Urinary bladder (tissue), 4 donors: ENCODE results near the gene KCNMA1. TPM values are rescaled to one million over a fixed set of nuclear protein-coding genes. Genes with fewer than 3 reads are reported as not detected.

ENCODE experiments used
- DNase-seq: peaks from one replicate; pipeline ENCODE4 v3.0.0-alpha.2; 2015; ENCODE audit errors: extremely low spot score
- H3K27ac ChIP-seq: one replicate; pipeline ENCODE4 v1.5.1; 2013; ENCODE audit warnings: low read depth, mild to moderate bottlenecking, moderate library complexity
- H3K36me3 ChIP-seq: one replicate; pipeline ENCODE4 v1.6.1; 2013; ENCODE audit warnings: mild to moderate bottlenecking, moderate library complexity; ENCODE audit not compliant: insufficient read depth
- H3K4me1 ChIP-seq: one replicate; pipeline ENCODE4 v1.6.1; 2013; ENCODE audit warnings: mild to moderate bottlenecking, moderate library complexity; ENCODE audit not compliant: insufficient read depth
- H3K4me3 ChIP-seq: one replicate; pipeline ENCODE4 v1.5.1; 2013; ENCODE audit warnings: low read depth, low read length
- WGBS: extraction: QIAGEN DNeasy Blood & Tissue Kit; methylation state at CpG from one replicate; pipeline ENCODE4 v1.1.7; 2013; 5-methylcytosine and 5-hydroxymethylcytosine counted together
- polyA plus RNA-seq: library from polyadenylated mRNA; stranded (reverse); fragments of 200-250 nt; gene quantifications from one replicate; pipeline ENCODE4 v1.2.3, GENCODE V29; 2013
- total RNA-seq: library from RNA; depleted of rRNA; stranded (reverse); fragments of >200 nt; gene quantifications from one replicate; pipeline ENCODE4 v1.2.3, GENCODE V29; 2014
- donor health status: healthy with polysubstance abuse.
- donor health status: healthy.

KCNMA1 gene
- total and polyA plus RNA-seq, 2 donors, result 105 to 107 TPM

DNA sequence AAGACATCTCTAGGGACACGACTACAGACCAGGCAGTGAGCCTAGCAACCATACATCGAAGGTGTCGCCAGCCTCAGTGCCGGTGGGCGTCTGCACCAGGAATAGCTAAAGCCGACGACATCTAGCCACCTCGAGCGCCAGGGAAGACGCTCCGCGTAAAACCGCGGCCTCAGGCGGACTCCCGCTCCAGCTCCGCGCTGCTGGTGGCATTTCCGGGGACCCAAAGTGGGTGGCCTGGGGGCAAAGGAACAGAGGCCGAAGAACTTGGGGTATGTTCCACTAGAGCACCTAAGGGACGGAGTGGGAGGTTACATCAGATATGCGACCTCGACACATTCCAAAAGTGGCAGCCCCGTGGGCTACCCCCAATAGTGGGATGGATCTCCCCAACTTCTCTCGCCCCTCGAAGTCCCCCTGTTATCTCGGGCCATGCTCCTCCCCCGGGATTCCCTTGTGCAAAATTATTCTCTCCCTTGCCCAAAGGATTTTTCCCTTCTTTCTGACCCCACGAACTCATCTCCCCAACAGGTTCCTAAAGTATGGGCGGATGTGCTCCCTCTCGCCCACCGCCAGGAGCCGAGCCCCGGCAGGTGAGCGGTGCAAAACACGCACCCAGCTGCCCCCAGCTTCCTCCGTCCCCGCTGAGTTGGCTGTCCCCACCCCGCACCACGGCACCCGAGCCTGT lies 1.2 kb downstream of the KCNMA1 start:
- H3K27ac ChIP-seq, result peak overlapping the region; percentile 18
- H3K4me1 ChIP-seq, result no peaks in the 10 kb centered on the region
- DNase-seq, result no peak
- peak overlapping the region; percentile 70 for H3K4me3 ChIP-seq
- WGBS, result 5% methylated on average over 41 of the region's 41 CpGs
- no peaks in the 10 kb centered on the region for H3K36me3 ChIP-seq

DNA sequence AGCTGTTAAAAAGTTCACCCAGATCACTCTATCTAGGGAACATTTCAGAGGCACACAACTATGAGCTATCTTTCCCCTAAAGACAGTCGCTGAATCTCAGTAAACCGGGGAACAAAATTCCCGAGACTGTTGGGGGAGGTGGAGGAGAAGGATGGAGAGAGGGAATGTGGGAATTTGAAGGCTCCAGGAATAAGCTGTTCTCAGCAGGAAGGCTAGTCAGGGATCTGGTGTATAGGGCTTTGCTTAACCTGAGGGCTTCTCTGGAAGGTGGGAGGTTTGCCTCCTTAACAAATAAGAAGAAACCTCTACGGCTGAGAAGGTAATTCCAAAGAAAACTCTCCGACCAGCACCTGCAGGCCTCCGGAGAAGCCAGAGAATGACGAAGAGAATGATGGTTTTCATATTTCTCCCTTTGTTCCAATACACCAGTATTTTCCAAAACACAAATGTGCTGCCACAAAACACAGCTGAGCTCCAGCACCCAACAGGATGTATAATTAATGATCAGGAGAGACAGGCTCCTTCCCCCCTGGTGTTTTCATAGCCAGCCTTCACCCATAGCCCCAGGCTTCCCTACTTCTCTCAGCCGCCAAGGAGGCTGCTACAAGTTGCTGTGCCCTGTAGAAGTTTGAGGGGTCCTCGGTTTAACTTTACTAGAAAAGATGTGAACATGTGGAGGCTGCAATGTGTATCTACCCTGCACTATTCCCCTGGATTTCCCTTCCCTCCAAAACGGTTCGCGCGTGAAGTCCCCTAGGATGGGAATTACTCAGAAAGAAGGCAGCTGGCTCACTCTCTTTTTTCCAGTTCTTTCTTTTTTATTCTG lies 2.0 kb downstream of the KCNMA1 start:
- peak overlapping the region; percentile 70 for H3K4me3 ChIP-seq
- no peaks in the 10 kb centered on the region for H3K4me1 ChIP-seq
- H3K27ac ChIP-seq, result no peak overlapping the region
- H3K36me3 ChIP-seq, result no peaks in the 10 kb centered on the region
- 32% methylated on average over 13 of the region's 13 CpGs for WGBS
- no peak for DNase-seq

DNA sequence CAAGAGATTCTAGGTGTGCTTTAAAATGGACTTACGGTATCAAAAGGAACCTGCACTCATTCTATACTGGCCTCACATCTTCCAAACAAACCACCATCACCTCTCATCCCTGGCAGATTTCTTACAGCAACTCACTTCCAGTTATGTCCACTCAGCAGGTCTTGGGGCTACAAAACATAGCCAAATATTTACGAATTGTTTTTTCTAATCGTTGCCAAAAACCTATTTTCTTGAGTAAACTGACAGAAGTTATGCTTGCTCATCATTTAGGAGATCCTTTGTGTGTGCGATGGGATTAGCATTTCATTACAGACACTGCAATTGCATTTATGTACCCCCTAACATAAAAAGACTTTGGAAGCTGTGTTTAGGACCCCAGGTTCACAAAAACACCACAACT lies 2.7 kb downstream of the KCNMA1 start:
- 49% methylated on average over 4 of the region's 4 CpGs for WGBS
- H3K4me1 ChIP-seq, result no peaks in the 10 kb centered on the region

DNA sequence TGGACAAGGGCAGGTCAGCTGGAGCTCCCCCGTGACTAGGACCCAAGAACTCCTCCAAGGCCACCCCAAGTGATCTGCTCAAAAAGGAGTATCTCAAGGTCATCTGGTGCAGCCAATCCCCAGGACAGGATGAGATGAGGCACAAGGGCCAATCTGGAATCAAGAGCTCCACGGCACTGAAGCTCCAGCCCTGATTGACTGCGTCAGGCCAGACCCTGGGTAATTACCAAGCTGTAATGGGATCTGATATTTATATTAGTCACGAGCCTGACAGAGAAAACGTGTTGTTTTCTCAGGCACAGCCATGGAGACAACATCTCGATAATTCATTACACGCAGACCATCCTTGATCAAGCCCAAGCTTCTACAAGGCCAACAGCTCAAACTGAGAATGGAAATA lies 4.2 kb downstream of the KCNMA1 start:
- no peak for DNase-seq
- Histone ChIP-seq H3K36me3 (no peaks in the 10 kb centered on the region), H3K27ac (no peak overlapping the region), H3K4me3 (no peak overlapping the region), H3K4me1 (no peaks in the 10 kb centered on the region)
- WGBS, result 85% methylated on average over 7 of the region's 7 CpGs

More for the DNA sequence above, 2.7 kb downstream of the KCNMA1 start:
- H3K36me3 ChIP-seq, result no peaks in the 10 kb centered on the region
- no peak overlapping the region for H3K27ac ChIP-seq
- no peak for DNase-seq
- no peak overlapping the region for H3K4me3 ChIP-seq

DNA sequence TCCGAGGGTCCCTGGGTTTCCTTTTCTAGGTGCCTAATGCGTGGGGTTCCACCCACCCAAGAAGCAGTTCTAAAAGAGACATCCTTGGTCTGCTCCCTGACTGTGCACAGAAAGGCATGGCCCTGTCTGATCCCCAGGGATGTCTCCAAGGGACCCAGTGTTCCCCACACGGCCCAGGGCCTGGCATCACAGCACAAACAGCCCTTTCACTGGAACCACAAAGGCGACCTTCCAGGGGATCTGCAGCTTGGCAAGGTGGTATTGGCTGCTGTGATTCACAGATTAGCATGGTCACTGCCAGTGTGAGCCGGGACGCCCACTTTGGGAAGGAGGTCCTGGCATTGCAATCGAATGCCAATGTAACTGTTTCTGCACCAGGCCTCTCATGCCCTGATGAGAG lies 6.4 kb downstream of the KCNMA1 start:
- Histone ChIP-seq H3K36me3 (no peaks in the 10 kb centered on the region), H3K4me1 (no peaks in the 10 kb centered on the region), H3K27ac (no peak overlapping the region), H3K4me3 (no peak overlapping the region)
- DNase-seq, result no peak
- 81% methylated on average over 7 of the region's 7 CpGs for WGBS

DNA sequence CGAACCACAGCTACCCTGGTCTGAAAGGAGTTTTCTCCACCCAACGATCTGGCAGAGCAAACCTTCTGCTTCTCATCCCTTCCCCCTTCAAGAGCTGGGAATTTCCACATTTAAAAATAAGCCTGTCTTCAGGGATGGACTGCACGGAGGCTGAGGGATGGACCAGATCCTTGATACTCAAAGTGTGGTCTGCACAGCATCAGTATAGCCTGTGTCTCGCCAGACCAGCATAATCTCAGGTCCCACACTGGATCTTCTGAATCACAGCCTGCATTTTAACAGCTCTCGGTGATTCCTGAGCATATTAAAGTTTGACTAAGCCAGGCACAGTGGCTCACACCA lies 7.1 kb downstream of the KCNMA1 start:
- H3K36me3 ChIP-seq, result no peaks in the 10 kb centered on the region
- no peak overlapping the region for H3K4me3 ChIP-seq
- no peak overlapping the region for H3K27ac ChIP-seq
- H3K4me1 ChIP-seq, result no peaks in the 10 kb centered on the region
- 64% methylated on average over 5 of the region's 5 CpGs for WGBS
- DNase-seq, result no peak

DNA sequence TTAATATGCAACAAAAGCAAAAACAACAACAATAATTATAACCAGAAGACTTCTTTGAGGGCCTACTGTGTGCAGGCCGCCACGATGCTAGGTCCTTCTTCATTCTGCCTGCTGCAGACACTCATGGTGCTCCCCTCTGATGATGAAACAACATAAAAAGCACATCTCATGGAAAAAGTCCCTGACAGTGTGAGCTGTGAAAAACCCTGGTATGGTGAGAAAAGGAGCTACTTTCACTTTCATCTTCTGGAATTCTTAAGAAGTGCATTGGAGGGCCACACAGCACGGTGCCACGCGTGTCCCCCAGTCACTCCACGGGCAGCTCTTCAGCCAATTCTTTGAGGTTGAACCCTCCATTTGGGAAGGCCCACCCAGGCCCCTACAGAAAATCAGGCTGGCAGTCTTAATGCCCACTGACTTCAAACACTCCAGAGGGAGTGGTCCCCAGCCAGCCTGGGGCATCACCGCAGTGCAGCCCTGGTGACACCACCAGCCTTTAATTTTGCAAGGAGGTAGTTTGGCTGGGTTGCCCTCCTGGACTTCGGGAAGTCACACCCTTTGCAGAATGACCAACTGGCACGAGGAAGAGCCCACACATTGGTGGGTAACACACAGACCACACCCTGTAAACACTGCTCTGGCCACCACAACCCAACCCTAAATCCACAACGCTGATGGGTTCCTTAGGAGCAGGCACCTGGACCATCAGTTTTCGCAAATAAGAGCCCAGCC lies 7.7 kb downstream of the KCNMA1 start:
- no peaks in the 10 kb centered on the region for H3K36me3 ChIP-seq
- H3K4me3 ChIP-seq, result no peak overlapping the region
- no peaks in the 10 kb centered on the region for H3K4me1 ChIP-seq
- no peak for DNase-seq
- 92% methylated on average over 11 of the region's 11 CpGs for WGBS
- H3K27ac ChIP-seq, result no peak overlapping the region

DNA sequence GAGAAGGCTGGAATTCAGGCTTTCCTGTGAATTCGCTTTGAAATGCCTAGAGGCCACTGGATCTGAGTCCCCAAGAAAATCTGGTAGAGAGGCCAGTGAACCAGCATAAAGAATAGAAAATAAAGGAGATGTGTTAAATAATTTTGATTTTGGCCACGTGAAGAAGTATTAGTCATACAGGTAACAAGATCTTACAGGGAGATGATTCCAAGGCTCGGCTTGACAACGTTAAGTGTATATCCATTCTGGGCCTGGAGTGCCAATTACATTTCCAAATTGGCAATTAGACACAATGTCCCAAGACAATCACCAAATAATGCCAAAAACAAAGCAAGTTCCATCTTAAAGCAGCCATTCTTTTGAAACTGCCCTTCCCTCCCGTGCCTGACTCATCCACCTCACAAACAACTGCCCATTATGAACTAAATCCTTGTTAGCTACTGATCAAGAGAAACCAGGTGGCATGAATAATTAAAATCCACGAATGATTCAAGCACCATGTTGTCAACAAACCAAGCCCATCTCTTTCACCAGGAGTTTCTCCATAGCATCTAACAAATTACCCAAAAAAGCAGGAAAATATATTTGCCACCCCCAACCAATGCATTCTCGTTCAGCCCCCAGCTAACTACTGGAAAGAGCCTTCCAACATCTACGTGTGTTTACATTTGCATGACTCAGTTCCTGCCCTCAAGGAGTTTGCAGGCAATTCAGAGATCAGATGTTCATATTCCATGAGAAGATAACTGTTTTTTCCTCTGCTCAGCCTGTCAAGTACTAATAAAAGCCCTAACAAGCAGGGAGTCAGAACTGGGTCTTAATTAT lies 8.5 kb downstream of the KCNMA1 start:
- H3K4me1 ChIP-seq, result no peaks in the 10 kb centered on the region
- no peaks in the 10 kb centered on the region for H3K36me3 ChIP-seq
- no peak overlapping the region for H3K27ac ChIP-seq
- no peak overlapping the region for H3K4me3 ChIP-seq
- 82% methylated on average over 8 of the region's 8 CpGs for WGBS
- no peak for DNase-seq

DNA sequence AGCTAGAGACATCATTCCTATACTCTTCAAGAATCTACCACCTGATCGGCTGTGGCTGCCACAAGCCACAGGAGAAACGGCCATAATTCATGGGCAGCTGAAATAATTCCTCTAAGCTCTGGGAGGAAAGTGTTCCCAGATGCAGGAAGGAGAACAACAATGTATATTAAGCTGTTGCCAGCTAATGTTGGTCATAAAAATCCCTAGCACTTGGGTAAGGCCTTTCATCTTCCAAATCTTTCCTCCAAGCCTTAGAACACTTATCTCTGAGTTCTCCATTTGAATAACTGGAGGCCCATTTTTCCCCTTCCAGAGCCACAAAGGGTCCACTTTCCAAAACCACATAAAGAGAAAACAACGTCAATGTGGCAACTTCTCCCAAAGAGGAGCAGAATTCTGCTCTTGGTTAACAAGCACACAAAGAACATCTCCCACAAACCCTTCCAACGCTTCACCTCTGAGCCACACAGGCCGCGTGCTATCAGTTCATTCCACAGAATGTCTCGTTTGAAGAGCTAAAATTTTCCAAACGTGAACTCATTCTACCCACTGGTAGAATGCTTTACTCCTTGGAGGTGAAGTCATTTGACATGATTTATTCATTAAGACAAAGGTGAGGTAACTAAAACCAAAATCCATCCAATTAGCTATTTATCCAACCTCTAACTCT lies 11.2 kb downstream of the KCNMA1 start:
- H3K4me1 ChIP-seq, result no peaks in the 10 kb centered on the region
- no peaks in the 10 kb centered on the region for H3K36me3 ChIP-seq
- 73% methylated on average over 8 of the region's 8 CpGs for WGBS
- H3K4me3 ChIP-seq, result no peak overlapping the region
- no peak overlapping the region for H3K27ac ChIP-seq
- no peak for DNase-seq

DNA sequence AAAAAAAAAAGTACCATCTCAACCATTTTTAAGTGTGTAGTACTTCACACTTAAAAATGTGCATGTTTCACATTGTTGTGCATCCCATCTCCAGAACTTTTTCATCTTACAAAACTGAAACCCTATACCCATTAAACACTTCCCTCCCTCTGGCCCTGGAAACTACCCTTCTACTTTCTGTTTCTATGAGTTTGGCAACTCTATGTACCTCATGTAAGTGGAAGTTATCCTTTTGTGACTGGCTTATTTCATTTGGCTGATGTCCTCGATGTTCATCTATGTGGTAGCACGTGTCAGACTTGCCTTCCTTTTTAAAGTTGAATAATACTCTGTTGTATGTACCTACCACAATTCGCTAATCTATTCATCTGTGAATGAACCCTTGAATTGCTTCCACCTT lies 12.2 kb downstream of the KCNMA1 start:
- Histone ChIP-seq H3K36me3 (no peaks in the 10 kb centered on the region), H3K27ac (no peak overlapping the region), H3K4me3 (no peak overlapping the region), H3K4me1 (no peaks in the 10 kb centered on the region)
- 80% methylated on average over 3 of the region's 3 CpGs for WGBS
- no peak for DNase-seq

DNA sequence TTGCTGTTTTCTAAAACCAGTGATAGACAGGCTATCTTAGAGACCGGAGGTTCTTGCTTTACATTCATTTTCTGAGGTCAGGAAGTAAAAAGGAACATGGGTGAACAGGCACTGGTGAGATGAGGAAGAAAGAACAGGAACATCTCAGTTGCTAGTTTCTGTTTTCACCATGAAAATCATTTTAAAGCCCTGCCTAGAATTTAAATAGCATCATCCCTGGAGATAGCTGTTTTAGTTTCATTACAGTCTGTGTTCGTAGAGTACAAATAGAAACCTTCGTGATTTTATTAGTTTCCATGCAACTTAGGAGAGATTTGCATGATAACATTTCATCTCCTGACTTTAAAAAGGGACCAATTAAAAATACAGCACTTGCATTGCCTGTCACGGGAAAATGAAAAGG lies 14.7 kb downstream of the KCNMA1 start:
- no peak overlapping the region for H3K27ac ChIP-seq
- WGBS, result 20% methylated on average over 4 of the region's 4 CpGs
- H3K4me1 ChIP-seq, result no peaks in the 10 kb centered on the region

DNA sequence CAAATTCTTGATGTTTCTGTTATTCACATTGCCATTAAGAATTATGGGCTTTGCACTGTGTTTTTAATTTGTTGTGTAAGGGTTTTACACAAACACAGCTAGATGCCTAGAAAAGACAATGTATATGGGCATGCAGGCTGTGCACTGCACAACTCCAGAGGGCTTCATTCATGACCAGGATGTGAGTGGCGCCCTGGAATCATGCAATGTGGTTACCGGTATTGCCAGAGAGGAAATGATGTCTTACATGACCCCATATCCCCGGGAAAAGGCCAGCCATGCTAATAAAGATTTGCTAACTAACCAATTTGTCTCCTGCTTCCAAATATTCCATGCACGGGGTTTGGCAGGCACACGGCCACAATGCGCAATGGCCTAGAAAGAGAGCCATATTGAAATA lies 16.9 kb downstream of the KCNMA1 start:
- 84% methylated on average over 6 of the region's 6 CpGs for WGBS

More for the DNA sequence above, 14.7 kb downstream of the KCNMA1 start:
- Histone ChIP-seq H3K36me3 (no peaks in the 10 kb centered on the region), H3K4me3 (no peak overlapping the region)
- no peak for DNase-seq

More for the DNA sequence above, 16.9 kb downstream of the KCNMA1 start:
- no peak overlapping the region for H3K27ac ChIP-seq
- no peaks in the 10 kb centered on the region for H3K36me3 ChIP-seq
- H3K4me3 ChIP-seq, result no peak overlapping the region
- no peak for DNase-seq
- no peaks in the 10 kb centered on the region for H3K4me1 ChIP-seq
